ENCODE results near the gene FKBP5. TPM values are rescaled to one million over a fixed set of nuclear protein-coding genes. Genes with fewer than 3 reads are reported as not detected.

FKBP5 gene
- total and polyA plus RNA-seq, 9 of the 15 experiments (the other 6 are each of a cell fraction or from before 2014, with no cell fraction given), result 32.7 to 151 (median 75.0) TPM

DNA sequence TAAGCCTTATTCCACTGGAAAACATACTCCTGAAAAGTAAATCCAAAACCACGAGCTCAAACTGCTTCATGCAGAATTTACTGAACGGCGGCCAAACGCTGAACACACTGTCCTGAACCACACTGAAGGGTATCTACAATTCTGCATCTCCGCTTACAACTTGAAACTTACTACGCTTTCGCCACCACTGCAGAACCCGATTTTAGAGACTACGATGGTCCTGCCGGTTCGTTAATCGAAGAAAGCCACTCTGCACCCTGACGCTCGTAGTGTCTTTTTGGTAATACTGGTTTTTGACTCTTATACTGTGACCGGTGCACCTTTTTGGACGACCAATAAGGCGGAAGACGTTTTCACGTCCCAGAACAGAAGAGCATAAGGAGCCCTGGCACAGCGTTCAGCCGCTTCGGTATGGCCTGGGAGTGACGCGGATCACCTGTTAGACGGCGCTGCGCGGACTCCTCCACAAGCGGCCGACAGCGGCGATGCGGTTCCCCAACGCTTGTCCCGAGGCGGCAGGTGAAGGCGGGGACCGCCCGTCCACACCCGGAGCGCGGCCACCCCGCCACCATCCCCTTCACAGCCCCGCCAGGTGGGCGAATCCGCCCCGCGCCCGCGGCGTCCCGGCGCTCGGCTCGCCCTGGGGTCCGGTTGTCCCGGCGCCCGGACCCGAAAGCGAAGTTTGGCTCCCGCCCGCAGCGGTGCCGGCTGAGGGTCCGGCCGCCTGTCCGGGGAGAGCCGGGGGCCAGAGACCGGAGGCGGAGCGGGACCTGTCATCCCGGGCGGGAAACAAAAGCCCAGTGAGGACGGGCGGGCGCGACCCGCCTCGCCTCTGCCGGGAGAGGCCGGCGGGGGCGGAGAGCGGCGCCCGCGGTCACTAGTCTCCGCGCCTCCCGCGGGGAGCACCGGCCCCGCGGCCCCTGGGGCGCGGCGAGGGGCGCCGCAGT is 784 bp downstream of the FKBP5 start (continued):
- TF ChIP-seq, protein P1, sequence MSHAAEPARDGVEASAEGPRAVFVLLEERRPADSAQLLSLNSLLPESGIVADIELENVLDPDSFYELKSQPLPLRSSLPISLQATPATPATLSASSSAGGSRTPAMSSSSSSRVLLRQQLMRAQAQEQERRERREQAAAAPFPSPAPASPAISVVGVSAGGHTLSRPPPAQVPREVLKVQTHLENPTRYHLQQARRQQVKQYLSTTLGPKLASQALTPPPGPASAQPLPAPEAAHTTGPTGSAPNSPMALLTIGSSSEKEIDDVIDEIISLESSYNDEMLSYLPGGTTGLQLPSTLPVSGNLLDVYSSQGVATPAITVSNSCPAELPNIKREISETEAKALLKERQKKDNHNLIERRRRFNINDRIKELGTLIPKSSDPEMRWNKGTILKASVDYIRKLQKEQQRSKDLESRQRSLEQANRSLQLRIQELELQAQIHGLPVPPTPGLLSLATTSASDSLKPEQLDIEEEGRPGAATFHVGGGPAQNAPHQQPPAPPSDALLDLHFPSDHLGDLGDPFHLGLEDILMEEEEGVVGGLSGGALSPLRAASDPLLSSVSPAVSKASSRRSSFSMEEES (CRISPR knock-in tag; IDR thresholded peaks at IDR 0.05), result no peak
- TF ChIP-seq ELF1 (tag; IDR thresholded peaks at IDR 0.05) (no peak), ZKSCAN8 (CRISPR knock-in tag; IDR thresholded peaks at IDR 0.05) (no peak), KLF13 (tag; IDR thresholded peaks at IDR 0.05; ENCODE audit: borderline replicate concordance, low read depth) (no peak), ZNF445 (CRISPR knock-in tag; IDR thresholded peaks at IDR 0.05; ENCODE audit: low read depth) (no peak), ZNF551 (CRISPR knock-in tag; IDR thresholded peaks at IDR 0.05) (no peak), MBD2 (IDR thresholded peaks at IDR 0.05; ENCODE audit: borderline replicate concordance, low read depth) (no peak), CCNT2 (IDR thresholded peaks at IDR 0.05; ENCODE audit: borderline replicate concordance, extremely low read depth, insufficient read length, low read depth, low read length) (peak; percentile 52), POLR2AphosphoS5 (IDR thresholded peaks at IDR 0.05; ENCODE audit: control insufficient read depth, insufficient read depth, low read depth, low read length) (no peak), ILK (tag; IDR thresholded peaks at IDR 0.05; ENCODE audit: borderline replicate concordance, low read depth) (no peak), ZNF76 (CRISPR knock-in tag; IDR thresholded peaks at IDR 0.05; ENCODE audit: borderline replicate concordance) (no peak), POLR2AphosphoS2 (IDR thresholded peaks at IDR 0.05; ENCODE audit: low read length) (no peak)
- TF ChIP-seq, protein P2, sequence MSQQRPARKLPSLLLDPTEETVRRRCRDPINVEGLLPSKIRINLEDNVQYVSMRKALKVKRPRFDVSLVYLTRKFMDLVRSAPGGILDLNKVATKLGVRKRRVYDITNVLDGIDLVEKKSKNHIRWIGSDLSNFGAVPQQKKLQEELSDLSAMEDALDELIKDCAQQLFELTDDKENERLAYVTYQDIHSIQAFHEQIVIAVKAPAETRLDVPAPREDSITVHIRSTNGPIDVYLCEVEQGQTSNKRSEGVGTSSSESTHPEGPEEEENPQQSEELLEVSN (IDR thresholded peaks at IDR 0.05; ENCODE audit: borderline replicate concordance in 1 of 2, extremely low read depth in 1 of 2, insufficient read depth in 1 of 2, insufficient read length in 1 of 2, low read depth in 1 of 2, low read length in 1 of 2, poor library complexity in 1 of 2, severe bottlenecking in 1 of 2), result no peak
- TF ChIP-seq, protein P3, sequence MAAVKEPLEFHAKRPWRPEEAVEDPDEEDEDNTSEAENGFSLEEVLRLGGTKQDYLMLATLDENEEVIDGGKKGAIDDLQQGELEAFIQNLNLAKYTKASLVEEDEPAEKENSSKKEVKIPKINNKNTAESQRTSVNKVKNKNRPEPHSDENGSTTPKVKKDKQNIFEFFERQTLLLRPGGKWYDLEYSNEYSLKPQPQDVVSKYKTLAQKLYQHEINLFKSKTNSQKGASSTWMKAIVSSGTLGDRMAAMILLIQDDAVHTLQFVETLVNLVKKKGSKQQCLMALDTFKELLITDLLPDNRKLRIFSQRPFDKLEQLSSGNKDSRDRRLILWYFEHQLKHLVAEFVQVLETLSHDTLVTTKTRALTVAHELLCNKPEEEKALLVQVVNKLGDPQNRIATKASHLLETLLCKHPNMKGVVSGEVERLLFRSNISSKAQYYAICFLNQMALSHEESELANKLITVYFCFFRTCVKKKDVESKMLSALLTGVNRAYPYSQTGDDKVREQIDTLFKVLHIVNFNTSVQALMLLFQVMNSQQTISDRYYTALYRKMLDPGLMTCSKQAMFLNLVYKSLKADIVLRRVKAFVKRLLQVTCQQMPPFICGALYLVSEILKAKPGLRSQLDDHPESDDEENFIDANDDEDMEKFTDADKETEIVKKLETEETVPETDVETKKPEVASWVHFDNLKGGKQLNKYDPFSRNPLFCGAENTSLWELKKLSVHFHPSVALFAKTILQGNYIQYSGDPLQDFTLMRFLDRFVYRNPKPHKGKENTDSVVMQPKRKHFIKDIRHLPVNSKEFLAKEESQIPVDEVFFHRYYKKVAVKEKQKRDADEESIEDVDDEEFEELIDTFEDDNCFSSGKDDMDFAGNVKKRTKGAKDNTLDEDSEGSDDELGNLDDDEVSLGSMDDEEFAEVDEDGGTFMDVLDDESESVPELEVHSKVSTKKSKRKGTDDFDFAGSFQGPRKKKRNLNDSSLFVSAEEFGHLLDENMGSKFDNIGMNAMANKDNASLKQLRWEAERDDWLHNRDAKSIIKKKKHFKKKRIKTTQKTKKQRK (IDR thresholded peaks at IDR 0.05; ENCODE audit: borderline replicate concordance, low read depth, low read length), result no peak
- TF ChIP-seq, protein P4, sequence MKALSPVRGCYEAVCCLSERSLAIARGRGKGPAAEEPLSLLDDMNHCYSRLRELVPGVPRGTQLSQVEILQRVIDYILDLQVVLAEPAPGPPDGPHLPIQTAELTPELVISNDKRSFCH (CRISPR knock-in tag; IDR thresholded peaks at IDR 0.05), result no peak
- TF ChIP-seq, protein P4 (tag; IDR thresholded peaks at IDR 0.05), result 0 out of 2 replicates have a peak, but pooled peaks have one; percentile 14
